Vagina (tissue), 2 donors: Measurements from ENCODE around the gene NXPH4. TPM values are rescaled to one million over a fixed set of nuclear protein-coding genes. Genes with fewer than 3 reads are reported as not detected.

Source experiments
- DNase-seq, 2 donors: peaks; one replicate each; pipeline ENCODE4 v3.0.0-alpha.2; 2017; ENCODE audit errors: extremely low spot score in 2 of 2
- H3K27ac ChIP-seq: fragments of 200-600 bp; sonication (generic); one replicate; pipeline ENCODE4 v1.5.1; 2019
- H3K27me3 ChIP-seq: fragments of 200-600 bp; sonication (generic); one replicate; pipeline ENCODE4 v1.5.1; 2019
- H3K36me3 ChIP-seq, 2 donors: fragments of 200-600 bp; sonication (generic); one replicate each; pipeline ENCODE4 v1.5.1; 2017 to 2019
- H3K4me1 ChIP-seq: fragments of 200-600 bp; sonication (generic); one replicate; pipeline ENCODE4 v1.5.1; 2019
- H3K4me3 ChIP-seq, 2 donors: fragments of 200-600 bp; sonication (generic); 1 replicate in 1 of 2; 2 replicates in 1 of 2; pipeline ENCODE4 v1.5.1; 2016 to 2019
- H3K9me3 ChIP-seq: fragments of 200-600 bp; sonication (generic); one replicate; pipeline ENCODE4 v1.5.1; 2019
- POLR2A ChIP-seq, 2 donors: fragments of 450-650 bp; IDR thresholded peaks; one replicate each; pipeline ENCODE4 v1.6.1; 2017; ENCODE audit warnings: antibody characterized with exemption in 2 of 2, mild to moderate bottlenecking in 2 of 2, moderate library complexity in 2 of 2
- POLR2AphosphoS5 ChIP-seq, 2 donors: sonication (generic); formaldehyde crosslinking; IDR thresholded peaks; one replicate each; pipeline ENCODE4 v1.9.0; 2017; ENCODE audit warnings: antibody characterized with exemption in 2 of 2, mild to moderate bottlenecking in 2 of 2, low read depth in 1 of 2; ENCODE audit not compliant: insufficient read depth in 1 of 2
- intact Hi-C: fragments of 100-400 bp; cut with DNase I; formaldehyde crosslinking; loops from one replicate; pipeline ENCODE4 v1.15.1; 2023
- total RNA-seq: library from RNA; depleted of rRNA; stranded (reverse); fragments of >200 nt; gene quantifications from one replicate; pipeline ENCODE4 v1.2.3, GENCODE V29; 2016
- TF ChIP-seq, protein P1 (sequence below), 3 experiments: fragments of 450-650 bp in 2 of 3; fragments of 200-600 bp in 1 of 3; sonication (generic) in 1 of 3; IDR thresholded peaks; one replicate each; pipeline ENCODE4 v1.5.1; 2017 to 2019; ENCODE audit warnings: antibody characterized with exemption in 3 of 3, mild to moderate bottlenecking in 2 of 3, moderate library complexity in 2 of 3

Gene NXPH4
- total RNA-seq, 1 donor from 2014 or later: 3.2 TPM

DNA sequence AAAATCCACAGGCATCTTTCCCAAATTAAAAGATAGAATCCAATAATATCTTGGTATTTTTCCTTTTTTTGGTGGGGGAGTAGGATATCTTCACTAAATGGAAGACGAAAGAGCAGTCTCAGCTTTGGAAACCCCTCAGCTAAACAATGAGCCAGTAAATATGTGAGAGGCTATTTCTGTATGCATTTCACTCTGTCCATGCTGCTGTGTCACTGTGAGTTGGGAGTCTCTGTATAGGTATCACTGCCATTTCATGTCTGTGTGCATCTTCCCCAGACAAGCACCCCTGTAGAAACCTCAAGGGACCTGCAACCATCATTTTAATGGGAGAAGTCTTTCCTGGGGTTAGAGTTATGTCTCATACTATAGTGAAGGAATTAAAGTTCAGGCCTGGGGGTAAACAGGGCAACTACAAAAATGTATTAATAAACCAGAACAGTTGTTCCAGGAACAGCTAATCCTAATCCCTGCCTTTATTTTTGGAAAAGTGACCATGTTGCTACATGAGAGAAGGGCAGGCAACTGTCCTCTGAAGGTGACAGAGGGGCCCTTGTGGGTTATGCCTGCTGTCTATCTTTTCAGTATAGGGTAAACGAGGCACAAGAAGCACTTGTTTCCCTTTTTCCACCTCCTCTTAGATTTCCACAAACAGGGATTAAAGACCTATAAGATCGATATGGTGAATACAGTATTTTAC lies 45.7 kb downstream of the NXPH4 start:
- H3K4me3 ChIP-seq: no peak overlapping the region

GRCh38 chr12:57263096-57263495 lies 46.5 kb downstream of the NXPH4 start:
- intact Hi-C loops: loop anchor here (5.0 kb wide), 1 partner anchor 189 kb away; no protein-coding TSS in a partner anchor
- TF ChIP-seq POLR2AphosphoS5 (IDR thresholded peaks at IDR 0.05; ENCODE audit: insufficient read depth in 1 of 2, low read depth in 1 of 2) (no peak), POLR2A (IDR thresholded peaks at IDR 0.05) (no peak)
- TF ChIP-seq, protein P1, sequence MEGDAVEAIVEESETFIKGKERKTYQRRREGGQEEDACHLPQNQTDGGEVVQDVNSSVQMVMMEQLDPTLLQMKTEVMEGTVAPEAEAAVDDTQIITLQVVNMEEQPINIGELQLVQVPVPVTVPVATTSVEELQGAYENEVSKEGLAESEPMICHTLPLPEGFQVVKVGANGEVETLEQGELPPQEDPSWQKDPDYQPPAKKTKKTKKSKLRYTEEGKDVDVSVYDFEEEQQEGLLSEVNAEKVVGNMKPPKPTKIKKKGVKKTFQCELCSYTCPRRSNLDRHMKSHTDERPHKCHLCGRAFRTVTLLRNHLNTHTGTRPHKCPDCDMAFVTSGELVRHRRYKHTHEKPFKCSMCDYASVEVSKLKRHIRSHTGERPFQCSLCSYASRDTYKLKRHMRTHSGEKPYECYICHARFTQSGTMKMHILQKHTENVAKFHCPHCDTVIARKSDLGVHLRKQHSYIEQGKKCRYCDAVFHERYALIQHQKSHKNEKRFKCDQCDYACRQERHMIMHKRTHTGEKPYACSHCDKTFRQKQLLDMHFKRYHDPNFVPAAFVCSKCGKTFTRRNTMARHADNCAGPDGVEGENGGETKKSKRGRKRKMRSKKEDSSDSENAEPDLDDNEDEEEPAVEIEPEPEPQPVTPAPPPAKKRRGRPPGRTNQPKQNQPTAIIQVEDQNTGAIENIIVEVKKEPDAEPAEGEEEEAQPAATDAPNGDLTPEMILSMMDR (IDR thresholded peaks at IDR 0.05): no peak
- Histone ChIP-seq H3K36me3 (peaks cover 0 to 50% of the 10 kb centered on the region in 2 donors), H3K4me1 (no peaks in the 10 kb centered on the region), H3K27ac (no peak overlapping the region), H3K27me3 (no peaks in the 10 kb centered on the region), H3K4me3 (no peak overlapping the region), H3K9me3 (no peaks in the 10 kb centered on the region)
- no peak for DNase-seq

More for the DNA sequence above, 45.7 kb downstream of the NXPH4 start:
- intact Hi-C loops: loop anchor here (5.0 kb wide), 1 partner anchor 190 kb away; no protein-coding TSS in a partner anchor
- Histone ChIP-seq H3K27ac (no peak overlapping the region), H3K27me3 (no peaks in the 10 kb centered on the region), H3K9me3 (no peaks in the 10 kb centered on the region), H3K36me3 (peaks cover 0 to 50% of the 10 kb centered on the region in 2 donors), H3K4me1 (no peaks in the 10 kb centered on the region)
- no peak for TF ChIP-seq POLR2A (IDR thresholded peaks at IDR 0.05)
- no peak for TF ChIP-seq POLR2AphosphoS5 (IDR thresholded peaks at IDR 0.05; ENCODE audit: insufficient read depth in 1 of 2, low read depth in 1 of 2)
- TF ChIP-seq, protein P1 (IDR thresholded peaks at IDR 0.05): no peak
- DNase-seq: no peak

DNA sequence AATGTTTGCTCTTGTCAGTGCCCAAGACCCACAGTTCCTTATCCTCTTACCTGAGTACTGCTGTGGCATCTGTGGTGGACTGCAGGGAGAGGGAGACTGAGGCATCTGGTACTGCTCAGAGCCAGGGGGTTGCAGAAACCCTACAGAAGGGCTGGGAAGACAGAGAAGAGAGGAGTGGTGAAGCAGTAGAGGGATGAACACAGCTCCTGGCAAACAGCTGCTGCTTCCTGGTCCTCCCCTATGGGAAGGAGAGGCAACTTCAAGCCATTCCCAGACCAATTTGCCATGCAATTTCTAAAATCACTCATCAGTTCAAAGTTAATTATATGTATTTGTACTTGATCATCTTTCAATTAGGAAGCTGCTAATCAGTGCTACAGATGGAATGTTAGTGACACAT lies 50.1 kb downstream of the NXPH4 start:
- DNase-seq: no peak
- Histone ChIP-seq H3K4me3 (no peak overlapping the region), H3K9me3 (no peaks in the 10 kb centered on the region), H3K27ac (no peak overlapping the region), H3K27me3 (no peaks in the 10 kb centered on the region), H3K4me1 (no peaks in the 10 kb centered on the region), H3K36me3 (peaks cover 0 to 48% of the 10 kb centered on the region in 2 donors)
- TF ChIP-seq, protein P1 (IDR thresholded peaks at IDR 0.05): no peak
- intact Hi-C loops: no loop called here

- no peak overlapping the region for H3K4me3 ChIP-seq
- H3K4me1 ChIP-seq: no peaks in the 10 kb centered on the region
- TF ChIP-seq, protein P1 (IDR thresholded peaks at IDR 0.05): no peak
- TF ChIP-seq POLR2AphosphoS5 (IDR thresholded peaks at IDR 0.05; ENCODE audit: insufficient read depth in 1 of 2, low read depth in 1 of 2) (no peak), POLR2A (IDR thresholded peaks at IDR 0.05) (no peak)
- peaks cover 0 to 48% of the 10 kb centered on the region in 2 donors for H3K36me3 ChIP-seq
- intact Hi-C loops: loop anchor here (2.0 kb wide), 1 partner anchor 43 kb away; no protein-coding TSS in a partner anchor
- no peak for DNase-seq
- no peak overlapping the region for H3K27ac ChIP-seq
- no peaks in the 10 kb centered on the region for H3K9me3 ChIP-seq
- H3K27me3 ChIP-seq: no peaks in the 10 kb centered on the region
Measured at GRCh38 chr12:57268264-57268663, 51.7 kb downstream of the NXPH4 start.

- H3K27ac ChIP-seq: no peak overlapping the region
- H3K36me3 ChIP-seq: peaks cover 0 to 51% of the 10 kb centered on the region in 2 donors
- no peaks in the 10 kb centered on the region for H3K9me3 ChIP-seq
- no peaks in the 10 kb centered on the region for H3K4me1 ChIP-seq
- no peak for TF ChIP-seq POLR2A (IDR thresholded peaks at IDR 0.05)
- TF ChIP-seq, protein P1 (IDR thresholded peaks at IDR 0.05): no peak
- TF ChIP-seq POLR2AphosphoS5 (IDR thresholded peaks at IDR 0.05; ENCODE audit: insufficient read depth in 1 of 2, low read depth in 1 of 2): no peak
- H3K4me3 ChIP-seq: no peak overlapping the region
- intact Hi-C loops: no loop called here
- no peaks in the 10 kb centered on the region for H3K27me3 ChIP-seq
- no peak for DNase-seq
Measured at GRCh38 chr12:57270966-57271470, 54.4 kb downstream of the NXPH4 start.
